NCI-H2196 treated with DMSO at 0.1 percent for 48 hours (cell line): ENCODE results near the gene KIAA0825.

ENCODE experiments used
- DNase-seq: peaks from one replicate; lab custom pipeline; 2025; ENCODE audit not compliant: unreplicated experiment; lab: John Stamatoyannopoulos, UW

KIAA0825 gene

DNA sequence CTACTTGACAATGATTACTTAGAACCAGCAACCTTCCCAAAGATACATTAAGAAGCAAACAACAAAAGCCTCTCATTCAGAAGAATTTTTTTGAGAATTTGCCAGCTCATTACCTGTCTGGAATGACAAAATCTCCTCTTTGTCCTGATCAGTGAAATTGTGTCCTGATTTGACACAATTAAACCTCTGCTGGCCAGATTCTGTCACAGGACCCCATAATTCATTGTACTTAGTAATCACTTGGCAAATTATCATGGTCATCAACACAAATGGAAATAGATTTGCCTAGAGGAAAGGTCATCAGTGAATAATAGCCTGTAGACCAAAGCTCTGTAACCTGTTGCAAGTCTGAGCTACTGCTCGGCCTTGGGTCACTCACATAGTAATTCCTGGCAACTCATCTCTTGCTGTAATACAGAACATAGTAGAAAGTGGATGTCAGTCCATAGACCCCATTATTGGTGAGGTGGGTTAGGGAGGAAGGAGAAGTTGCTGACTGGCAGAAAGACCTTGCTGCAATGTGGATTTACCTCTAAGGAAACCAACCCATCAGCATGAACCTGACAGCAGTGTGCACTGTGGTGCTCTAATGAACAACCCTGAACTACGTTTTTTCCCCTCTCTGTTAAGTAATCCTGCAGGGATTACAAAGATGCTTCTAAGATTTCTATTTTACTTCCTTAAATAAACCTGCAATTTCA is 370.1 kb downstream of the KIAA0825 start:
- DNase-seq = no peak

DNA sequence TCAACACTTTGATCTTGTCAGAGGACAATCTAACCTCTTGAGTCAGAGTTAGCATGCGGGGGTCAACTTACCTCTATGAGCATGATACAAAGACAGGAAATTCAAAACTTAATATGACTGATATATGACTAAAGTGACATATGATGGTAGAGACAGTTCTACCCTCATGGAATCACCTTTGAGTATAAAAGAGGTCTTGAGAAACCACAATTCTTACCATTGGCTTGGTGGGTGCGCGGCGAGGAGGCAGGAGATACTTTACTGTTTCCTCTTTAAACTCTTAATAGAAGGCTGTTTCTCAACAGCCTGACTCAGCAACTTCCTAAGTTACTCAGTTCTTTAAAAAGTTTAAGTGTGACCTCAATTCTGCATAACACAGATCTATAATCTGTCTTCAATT is 372.8 kb downstream of the KIAA0825 start:
- no peak for DNase-seq

DNA sequence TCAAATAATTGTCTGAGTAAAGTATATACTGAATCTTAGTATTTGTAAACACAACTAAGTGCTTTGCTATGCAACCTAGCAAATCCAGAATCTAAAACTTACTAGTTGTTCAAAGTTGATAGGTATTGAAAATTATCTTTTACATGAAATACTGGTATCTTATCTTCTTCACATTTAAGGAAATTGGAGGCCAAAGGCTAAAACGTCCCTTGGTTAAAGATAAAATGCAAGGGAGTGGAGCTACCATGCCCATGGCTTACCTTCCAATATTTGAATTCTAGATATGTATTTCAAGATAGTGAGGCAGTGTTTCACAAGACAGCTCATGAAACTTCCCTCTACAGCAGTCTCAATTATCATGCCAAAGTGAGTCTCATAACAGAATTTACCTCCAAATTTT is 373.5 kb downstream of the KIAA0825 start:
- no peak for DNase-seq

DNA sequence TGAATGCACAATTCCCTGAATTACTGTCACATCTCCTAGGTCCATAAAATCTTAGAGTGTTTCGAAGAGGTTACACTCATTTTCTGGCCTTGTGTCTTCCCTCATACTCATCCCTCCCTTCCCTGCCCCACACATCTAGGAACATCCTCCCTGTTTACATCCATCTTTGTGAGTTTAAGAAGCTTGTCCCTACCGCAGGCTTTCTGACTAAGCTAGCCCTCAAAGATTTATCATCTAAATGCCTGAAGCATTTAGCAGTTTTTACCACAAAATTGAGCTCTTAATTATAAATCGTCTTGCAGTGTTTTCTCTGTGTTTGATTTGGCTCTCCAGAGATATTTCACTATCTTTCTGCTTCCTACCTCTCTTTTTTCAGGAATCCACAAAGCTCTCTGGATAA is 374.8 kb downstream of the KIAA0825 start:
- DNase-seq = no peak

DNA sequence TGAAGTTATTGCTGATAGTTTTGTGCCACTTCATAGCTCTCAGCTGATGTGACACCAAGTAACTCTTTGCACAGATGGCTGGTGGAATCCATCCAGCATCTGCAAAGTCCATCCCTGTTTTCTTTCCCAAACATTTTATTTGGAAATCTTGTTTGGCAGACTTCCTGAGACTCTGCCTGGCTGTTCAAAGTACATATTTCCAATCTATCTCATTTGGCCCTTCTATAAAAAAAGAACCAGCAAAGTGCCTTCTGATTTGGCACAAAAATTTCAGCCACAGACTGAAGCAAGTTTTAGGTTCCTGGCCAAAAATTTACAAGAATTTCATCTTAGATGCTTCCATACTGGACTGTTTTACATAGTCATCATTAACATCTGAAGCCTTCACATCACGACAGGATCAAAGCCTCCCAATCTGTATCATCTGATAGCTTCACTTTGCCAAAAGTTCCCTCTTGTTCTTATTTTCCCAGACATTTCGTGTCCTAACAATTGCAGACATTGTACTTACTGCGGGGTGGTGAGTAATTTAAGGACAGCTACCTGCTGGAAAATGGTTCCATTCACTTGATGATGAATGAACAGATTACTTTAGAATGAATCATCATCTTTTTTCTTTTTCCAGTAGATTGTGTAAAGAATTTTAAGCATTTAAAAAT is 377.3 kb downstream of the KIAA0825 start:
- DNase-seq = no peak

DNA sequence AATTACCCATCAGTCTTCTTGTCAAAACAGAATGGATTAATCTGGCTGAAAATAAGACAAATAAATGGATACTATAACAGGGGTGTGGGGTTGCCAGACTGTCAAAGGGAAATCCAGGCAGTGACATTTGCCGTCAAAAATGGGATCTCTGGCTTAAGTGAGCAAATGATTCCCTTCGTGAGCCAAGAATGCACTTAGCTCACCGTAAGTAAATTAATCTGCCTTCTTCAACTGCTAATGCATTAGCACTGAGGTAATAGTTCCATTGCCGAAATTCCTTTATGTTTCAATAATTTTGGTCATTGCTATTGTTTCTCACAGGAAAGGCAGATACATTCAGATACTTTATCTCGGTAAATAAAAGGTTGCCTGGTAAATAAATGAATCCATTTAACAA is 377.8 kb downstream of the KIAA0825 start:
- no peak for DNase-seq

DNA sequence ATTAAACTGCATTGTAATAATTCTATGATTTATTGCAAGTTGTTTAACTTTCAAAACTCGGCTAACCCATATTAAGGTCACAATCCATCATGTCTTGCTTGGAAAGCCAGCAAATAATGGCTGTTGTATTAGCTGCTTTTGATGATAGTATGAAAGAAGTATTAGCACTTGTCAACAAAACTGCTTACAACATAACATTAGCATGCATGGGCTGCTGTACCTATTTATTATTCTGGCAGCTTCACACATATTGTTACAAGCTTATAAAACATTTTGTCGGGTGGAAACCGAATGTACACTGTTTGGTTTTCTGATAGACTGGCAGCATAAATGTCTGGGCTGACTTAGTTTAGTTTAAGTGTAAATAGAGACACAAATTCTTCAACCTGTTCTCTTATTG is 378.3 kb downstream of the KIAA0825 start:
- DNase-seq = no peak

DNA sequence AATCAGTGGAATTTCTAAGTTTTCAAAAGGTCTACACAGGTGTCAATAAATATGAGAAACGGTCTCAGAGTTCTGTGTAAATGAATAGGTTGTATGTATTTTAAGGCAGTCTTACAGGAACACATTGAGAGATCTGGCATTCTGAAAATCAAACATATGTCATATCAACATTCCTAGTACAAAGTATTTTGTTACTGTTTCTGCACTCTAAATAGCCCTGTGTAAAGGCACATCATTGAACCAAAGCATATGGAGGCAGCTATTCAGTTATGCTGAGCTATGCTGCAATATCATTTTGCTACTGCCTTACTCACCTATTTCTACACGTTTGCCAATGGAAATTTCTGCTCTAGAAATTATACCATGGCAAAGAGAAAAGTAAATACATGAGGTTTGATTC is 379.1 kb downstream of the KIAA0825 start:
- no peak for DNase-seq

DNA sequence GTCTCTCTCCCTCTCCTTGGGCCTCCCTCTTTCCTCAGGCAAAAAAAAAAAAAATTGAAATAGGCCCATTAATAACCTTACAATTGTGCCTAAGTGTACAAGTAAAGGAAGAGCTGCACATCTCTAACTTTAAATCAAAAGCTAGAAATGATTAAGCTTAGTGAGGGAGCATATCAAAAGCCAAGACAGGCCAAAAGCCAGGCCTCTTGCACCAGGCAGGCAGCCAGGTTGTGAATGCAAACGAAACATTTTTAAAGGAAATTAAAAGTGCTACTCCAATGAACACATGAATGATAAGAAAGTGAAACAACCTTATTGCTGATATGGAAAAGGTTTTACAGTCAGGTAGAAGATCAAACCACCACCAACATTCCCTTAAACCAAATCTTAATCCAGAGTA is 383.4 kb downstream of the KIAA0825 start:
- no peak for DNase-seq

DNA sequence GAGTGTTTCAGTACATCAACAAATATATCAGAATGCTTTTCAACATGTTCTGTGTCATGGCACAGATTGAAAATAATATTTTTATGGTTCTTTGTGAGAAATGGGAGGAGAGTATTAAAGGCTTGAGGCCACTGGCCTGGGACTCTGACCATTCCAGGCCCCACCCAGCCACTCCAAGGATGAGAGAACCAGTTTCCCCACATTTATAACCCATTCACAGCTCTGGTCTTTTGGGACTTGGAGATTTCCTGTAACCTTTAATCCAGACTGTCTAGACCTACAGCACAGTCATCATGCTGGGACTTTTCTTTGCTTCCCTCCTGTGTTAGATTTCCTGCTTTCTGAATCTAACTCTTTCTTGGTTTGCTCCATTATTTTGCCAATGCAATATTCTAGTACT is 389.6 kb downstream of the KIAA0825 start:
- no peak for DNase-seq

DNA sequence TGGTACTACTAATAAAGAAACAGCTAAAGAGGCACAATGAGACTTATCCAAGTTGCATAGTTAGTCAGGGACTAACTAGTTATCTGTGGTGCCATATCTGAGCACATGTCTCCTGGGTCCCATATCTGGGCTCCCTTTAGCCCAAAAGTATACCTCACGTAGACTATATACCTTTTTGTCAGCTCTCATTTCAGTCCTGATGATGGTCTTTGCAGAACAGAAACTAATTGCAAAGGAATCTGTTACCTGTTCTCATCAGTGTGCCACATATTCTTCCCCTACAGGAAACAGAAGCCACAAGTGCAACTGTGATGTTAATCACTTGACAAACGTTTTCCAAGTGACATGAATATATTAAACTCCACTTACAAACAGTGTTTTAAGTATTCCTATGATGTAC is 395.2 kb downstream of the KIAA0825 start:
- DNase-seq = no peak

DNA sequence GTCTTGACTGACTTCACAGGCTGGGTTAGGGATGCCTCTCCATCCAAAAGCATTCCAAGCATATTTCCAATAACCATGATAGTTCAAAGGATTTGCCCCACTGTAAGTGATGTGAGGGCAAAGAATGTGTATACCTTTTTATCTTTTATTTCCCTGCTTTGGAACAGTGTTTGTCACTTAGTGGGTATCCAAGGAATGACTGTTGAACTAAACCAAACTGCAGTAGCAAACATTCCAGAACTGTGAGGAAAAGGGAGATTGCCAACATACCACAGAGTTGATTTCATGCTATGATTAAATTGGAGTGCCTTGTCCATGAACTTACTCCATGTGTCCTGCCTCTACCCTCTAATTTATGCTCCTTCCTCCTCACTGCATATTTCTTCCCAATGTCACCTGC is 400.0 kb downstream of the KIAA0825 start:
- DNase-seq = no peak

DNA sequence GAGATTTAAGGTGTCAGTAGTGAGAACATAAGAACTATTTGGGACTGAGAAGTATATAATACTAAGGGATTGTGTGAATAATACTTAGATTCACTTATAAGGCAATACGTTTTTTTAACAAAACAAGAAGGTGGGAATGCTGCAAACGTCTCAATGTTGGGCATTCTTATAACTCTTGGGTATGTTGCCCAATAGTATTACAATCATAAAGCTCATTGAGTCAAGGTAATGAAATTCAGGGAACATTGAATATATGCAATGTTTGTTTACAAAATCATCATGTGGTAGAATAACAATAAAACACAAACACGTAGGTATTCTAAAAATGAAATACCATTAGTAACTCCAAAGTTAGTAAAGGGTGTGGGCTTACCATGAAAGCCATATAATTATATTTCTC is 400.7 kb downstream of the KIAA0825 start:
- no peak for DNase-seq

DNA sequence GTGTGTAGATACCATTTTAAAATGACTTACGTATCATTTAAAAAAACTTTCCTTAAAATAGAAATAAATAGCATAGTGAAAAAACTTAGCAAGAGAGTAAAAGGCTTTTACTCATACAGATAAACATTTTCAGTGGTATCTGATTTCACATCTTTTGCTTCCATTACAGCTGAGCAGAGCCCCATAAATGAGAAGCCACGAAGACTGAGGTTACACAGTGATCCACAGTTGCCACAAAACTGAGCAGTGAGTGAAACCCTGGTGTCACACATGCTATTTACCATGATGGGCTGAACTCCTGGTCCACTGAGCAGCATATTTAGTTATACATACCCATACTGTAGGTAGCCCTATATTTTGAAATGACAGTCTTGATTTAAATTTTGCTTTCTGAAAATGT is 401.2 kb downstream of the KIAA0825 start:
- no peak for DNase-seq

DNA sequence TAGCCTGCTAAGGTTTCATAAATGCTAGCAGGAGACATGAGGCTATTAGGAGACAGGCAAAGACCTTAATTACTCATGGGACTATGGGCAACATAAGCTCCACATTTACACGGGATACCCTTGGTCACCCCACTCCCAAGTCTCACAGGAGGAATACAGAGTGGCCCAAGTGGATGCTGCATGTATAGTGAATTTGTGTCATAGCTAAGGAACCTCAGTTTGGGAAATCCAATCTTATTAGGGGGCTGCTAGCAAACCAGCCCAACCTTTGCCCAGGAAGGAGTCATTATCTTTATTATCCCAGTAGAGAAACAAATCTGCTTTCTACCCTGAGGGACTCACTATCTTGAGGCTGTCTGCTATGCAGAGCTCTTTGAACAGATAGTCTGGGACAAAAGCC is 405.9 kb downstream of the KIAA0825 start:
- no peak for DNase-seq

DNA sequence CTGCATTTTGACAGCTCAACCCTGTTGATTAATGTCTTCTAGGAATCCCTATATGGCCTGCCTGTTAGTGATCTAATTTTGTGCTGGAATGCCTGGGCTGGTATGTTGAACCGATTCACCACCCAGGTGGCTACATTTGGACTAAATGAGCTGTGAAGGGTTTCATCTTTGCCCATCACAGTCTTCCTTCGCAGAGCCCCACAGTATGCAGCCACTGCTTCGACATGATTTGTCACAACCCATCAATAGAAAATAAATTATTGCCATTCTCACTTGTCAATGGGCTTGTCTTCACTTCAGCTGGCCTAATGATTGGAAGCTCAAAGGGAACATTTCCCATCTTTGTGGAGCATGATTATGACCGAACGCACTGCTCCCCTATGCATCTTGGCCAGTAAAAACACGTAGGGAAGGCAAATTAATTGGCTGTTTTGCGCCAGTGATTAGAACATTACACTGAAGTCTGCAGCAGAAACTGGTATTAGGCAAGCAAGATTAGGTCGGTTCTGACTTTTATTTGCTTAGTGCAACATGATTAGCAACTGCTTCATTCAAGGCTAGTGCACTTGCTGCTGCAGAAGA is 408.5 kb downstream of the KIAA0825 start:
- no peak for DNase-seq

DNA sequence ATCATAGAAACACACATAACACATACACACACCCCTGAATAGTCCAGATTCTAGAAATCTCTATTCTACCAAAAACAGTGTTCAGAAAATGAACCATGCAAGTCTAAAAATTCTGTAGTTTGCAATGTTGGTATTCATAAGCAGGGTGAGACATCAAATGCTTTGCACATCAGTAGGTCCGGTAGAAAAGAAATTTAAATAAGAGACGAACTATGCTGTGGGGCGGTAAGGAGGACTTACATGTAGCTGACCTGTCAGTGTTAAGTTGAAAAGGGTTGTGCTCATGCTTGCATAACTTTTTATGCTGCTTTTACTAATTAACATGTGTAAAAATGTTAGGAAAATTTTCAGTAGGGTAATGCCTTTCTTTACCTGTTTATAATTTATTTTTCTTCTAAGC is 409.1 kb downstream of the KIAA0825 start:
- no peak for DNase-seq

DNA sequence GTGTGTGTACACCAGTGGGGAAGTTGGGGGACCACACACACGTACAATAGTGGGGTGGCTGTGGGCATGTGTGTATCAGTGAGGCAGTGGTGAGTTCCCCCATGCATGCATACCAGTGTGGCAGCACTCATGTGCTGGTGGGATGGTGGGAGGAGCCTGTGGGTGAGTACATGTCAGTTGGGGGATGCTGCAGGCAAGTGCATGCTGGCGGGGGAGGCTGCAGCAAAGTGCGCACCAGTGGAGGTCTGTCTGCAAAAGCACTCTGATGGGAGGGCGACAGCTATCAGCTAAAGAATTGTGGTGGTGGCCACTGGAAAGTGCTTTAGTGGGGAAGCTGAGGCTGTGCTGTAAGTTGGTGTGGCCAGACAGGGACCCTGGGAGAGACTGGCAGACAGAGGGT is 418.8 kb downstream of the KIAA0825 start:
- DNase-seq = no peak

DNA sequence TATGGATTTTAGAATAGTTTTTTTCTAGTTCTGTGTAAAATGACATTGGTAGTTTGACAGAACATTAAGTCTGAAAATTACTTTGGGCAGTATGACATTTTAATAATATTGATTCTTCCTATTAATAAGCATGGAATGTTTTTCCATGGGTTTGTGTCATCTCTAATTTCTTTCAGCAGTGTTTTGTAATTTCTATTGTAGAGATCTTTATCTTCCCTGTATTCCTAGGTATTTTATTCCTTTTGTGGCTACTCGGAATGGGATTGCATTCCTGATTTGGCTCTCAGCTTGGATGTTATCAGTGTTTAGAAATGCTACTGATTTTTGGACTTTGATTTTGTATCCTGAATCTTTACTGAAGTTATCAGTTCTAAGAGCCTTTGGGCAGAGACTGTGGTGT is 420.4 kb downstream of the KIAA0825 start:
- DNase-seq = no peak

DNA sequence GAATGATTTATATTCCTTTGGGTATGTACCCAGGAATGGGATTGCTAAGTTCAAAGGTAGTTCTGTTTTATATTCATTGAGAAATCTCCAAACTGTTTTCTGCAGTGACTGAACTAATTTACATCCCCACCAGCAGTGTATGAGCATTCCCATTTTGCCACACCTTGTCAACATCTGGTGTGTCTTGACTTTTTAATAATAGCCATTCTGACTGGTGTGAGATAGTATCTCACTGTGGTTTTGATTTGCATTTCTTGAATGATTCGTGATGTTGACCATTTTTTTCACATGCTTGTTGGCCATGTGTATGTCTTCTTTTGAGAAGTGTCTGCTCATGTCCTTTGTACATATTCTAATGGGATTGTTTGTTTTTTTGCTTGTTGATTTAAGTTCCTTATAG is 421.5 kb downstream of the KIAA0825 start:
- DNase-seq = no peak

DNA sequence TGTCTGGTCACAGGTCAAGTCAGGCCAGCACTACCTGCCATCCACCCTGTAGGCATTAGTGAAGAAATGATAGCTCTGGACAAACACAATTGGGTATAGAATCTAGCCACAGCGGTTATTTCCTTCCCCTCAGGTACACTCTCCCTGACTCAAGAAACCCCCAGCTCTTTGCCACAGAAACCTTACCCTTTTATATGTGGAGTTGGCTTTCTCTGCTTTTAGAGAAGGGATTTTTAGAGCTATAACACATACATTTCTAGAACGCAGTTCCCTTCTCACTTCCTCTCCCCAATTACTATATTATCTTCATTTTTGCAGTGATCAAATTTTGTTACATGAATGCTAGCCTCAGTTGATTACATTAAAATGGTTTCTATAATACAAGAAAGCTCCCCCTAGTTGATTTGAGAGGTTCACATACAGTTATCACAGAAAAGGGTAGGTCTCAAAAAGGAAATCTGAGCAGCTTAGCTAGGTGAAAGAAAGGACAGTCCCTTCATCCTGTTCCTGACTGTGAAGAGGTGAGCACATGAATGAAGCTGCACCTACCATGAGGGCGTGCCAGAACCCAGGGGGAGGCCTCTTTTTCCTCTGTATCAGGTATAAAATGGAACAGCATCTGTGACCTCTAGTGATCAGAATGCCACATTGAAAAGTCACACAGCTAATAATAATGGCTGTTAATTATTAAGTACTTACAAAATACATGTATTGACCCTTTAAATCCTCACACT is 425.6 kb downstream of the KIAA0825 start:
- no peak for DNase-seq

DNA sequence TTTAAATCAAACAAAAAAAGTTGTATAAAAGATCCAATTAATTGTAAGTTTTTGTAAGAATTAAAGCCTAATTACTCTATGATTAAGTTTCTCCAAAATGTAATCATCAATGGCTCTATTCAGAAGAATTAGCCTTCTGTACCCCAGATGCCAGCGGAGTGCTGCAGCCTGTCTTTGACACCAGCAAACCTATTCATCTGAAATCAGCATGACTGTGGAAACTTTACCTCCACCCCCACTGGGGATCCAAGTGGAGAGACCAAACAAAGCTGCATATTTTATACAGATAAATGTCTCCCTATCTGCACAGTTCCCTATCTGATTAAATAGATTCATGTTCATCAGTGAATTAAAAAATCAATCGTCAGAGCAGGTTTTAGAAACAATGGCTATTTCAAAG is 426.8 kb downstream of the KIAA0825 start:
- DNase-seq = no peak
